ENCODE results near the gene NPHP4.

GRCh38 chr1:5901150-5901549, 91.1 kb downstream of the NPHP4 start:
- TF ChIP-seq CTCF (IDR thresholded peaks at IDR 0.05) (no peak), POLR2A (IDR thresholded peaks at IDR 0.05) (no peak)

Data from right lobe of liver (tissue), 4 donors.